ENCODE data around the gene PSMF1.

The PSMF1 gene

DNA sequence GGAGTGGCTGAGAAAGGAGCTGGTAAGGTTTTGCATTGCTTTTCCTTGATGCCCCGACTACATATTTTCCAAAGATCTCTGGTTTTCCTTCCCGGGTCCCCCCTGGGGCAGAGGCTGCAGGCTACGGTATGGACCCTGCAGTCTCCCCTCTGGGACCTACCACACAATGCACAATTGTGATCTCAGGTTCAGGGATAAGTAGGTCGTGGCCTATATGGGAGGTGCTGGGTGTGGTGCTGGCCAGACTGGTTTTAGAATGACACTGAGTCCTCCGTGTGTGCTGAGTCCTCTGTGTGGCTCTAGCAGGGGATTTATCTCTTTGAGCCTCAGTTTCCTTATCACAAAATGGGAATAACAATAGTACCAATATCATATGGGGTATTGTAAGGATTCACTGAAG, 85.2 kb downstream of the PSMF1 start:
- DNase-seq (ENCODE audit: low spot score), result no peak
- H3K9me3 ChIP-seq (ENCODE audit: severe bottlenecking), result no peaks in the 10 kb centered on the region

DNA sequence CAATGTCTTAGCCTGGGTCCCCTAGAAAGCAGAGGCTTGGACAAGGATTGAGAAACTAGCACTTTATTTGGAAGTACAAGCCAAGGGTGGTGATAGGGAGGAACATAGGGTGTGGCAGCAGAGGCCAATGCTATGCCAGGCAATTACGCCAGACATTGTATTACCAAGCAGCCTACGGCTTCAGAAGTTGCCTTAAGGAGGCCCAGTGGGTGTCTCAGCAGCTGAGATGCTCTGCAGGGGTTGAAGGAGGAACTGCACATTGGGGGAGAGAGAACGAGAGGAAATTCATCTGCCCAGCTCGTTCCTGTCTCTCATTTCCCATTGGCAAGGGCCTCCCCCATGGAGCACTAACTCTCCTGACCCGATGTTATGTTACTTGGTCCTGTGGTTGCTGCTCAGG, 85.7 kb downstream of the PSMF1 start:
- TF ChIP-seq, protein P1, sequence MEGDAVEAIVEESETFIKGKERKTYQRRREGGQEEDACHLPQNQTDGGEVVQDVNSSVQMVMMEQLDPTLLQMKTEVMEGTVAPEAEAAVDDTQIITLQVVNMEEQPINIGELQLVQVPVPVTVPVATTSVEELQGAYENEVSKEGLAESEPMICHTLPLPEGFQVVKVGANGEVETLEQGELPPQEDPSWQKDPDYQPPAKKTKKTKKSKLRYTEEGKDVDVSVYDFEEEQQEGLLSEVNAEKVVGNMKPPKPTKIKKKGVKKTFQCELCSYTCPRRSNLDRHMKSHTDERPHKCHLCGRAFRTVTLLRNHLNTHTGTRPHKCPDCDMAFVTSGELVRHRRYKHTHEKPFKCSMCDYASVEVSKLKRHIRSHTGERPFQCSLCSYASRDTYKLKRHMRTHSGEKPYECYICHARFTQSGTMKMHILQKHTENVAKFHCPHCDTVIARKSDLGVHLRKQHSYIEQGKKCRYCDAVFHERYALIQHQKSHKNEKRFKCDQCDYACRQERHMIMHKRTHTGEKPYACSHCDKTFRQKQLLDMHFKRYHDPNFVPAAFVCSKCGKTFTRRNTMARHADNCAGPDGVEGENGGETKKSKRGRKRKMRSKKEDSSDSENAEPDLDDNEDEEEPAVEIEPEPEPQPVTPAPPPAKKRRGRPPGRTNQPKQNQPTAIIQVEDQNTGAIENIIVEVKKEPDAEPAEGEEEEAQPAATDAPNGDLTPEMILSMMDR (IDR thresholded peaks at IDR 0.05; ENCODE audit: poor library complexity, severe bottlenecking), result no peak
- ATAC-seq (ENCODE audit: low read depth), result 0 out of 3 replicates have a peak, but pooled peaks have one; percentile 21

More for the DNA sequence above, 85.2 kb downstream of the PSMF1 start:
- TF ChIP-seq, protein P1 (IDR thresholded peaks at IDR 0.05; ENCODE audit: poor library complexity, severe bottlenecking), result no peak
- no peaks in the 10 kb centered on the region for H3K4me1 ChIP-seq (ENCODE audit: insufficient read depth, poor library complexity, severe bottlenecking)
- no peaks in the 10 kb centered on the region for H3K36me3 ChIP-seq (ENCODE audit: low read depth)
- H3K4me3 ChIP-seq (ENCODE audit: severe bottlenecking), result no peak overlapping the region
- H3K27me3 ChIP-seq (ENCODE audit: insufficient read depth, poor library complexity, severe bottlenecking), result no peaks in the 10 kb centered on the region
- no peak for ATAC-seq (ENCODE audit: low read depth)
- no peak overlapping the region for H3K27ac ChIP-seq (ENCODE audit: poor library complexity, severe bottlenecking)

DNA sequence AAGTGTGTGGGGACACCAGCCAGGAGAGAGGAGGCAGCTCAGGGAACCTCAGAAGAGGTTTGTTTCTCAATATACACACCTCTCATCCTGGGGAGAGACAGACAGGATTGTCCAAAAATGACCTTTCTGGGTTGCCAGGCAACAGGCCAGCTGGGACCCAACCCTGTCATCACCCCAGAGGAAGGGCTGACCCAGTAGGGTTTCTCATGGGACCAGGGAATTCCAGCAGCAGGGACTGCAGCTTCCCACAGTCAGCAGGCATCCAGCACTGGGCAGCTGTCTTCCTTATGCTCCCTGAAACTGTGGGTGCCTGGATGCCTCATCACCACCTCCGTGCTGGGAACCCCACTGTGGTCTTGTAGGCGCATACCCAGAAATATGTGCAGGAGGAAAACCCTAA, 86.2 kb downstream of the PSMF1 start:
- Histone ChIP-seq H3K4me3 (ENCODE audit: severe bottlenecking) (no peak overlapping the region), H3K27ac (ENCODE audit: poor library complexity, severe bottlenecking) (no peak overlapping the region), H3K4me1 (ENCODE audit: insufficient read depth, poor library complexity, severe bottlenecking) (no peaks in the 10 kb centered on the region), H3K36me3 (ENCODE audit: low read depth) (no peaks in the 10 kb centered on the region), H3K27me3 (ENCODE audit: insufficient read depth, poor library complexity, severe bottlenecking) (no peaks in the 10 kb centered on the region), H3K9me3 (ENCODE audit: severe bottlenecking) (no peaks in the 10 kb centered on the region)
- ATAC-seq (ENCODE audit: low read depth), result no peak
- TF ChIP-seq, protein P1 (IDR thresholded peaks at IDR 0.05; ENCODE audit: poor library complexity, severe bottlenecking), result no peak
- DNase-seq (ENCODE audit: low spot score), result no peak

More for the DNA sequence above, 85.7 kb downstream of the PSMF1 start:
- Histone ChIP-seq H3K9me3 (ENCODE audit: severe bottlenecking) (no peaks in the 10 kb centered on the region), H3K27ac (ENCODE audit: poor library complexity, severe bottlenecking) (no peak overlapping the region), H3K27me3 (ENCODE audit: insufficient read depth, poor library complexity, severe bottlenecking) (no peaks in the 10 kb centered on the region), H3K4me1 (ENCODE audit: insufficient read depth, poor library complexity, severe bottlenecking) (no peaks in the 10 kb centered on the region), H3K4me3 (ENCODE audit: severe bottlenecking) (no peak overlapping the region), H3K36me3 (ENCODE audit: low read depth) (no peaks in the 10 kb centered on the region)
- DNase-seq (ENCODE audit: low spot score), result no peak

DNA sequence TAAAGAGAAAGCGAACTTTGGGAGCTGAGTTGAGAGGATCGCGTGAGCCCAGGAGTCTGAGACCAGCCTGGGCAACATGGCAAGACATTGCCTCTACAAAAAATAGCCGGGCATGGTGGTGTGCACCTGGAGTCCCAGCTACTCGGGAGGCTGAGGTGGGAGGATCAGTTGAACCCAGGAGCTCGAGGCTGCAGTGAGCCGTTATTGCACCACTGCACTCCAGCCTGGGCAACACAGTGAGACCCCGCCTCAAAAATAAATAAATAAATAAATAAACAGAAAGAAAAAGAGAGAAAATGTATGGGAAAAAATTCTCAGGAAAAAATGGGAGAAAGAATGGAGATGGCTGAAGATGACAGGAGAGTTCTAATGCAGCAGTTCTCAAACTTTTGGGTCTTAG, 87.4 kb downstream of the PSMF1 start:
- Histone ChIP-seq H3K4me3 (ENCODE audit: severe bottlenecking) (no peak overlapping the region), H3K4me1 (ENCODE audit: insufficient read depth, poor library complexity, severe bottlenecking) (no peaks in the 10 kb centered on the region), H3K27me3 (ENCODE audit: insufficient read depth, poor library complexity, severe bottlenecking) (no peaks in the 10 kb centered on the region), H3K36me3 (ENCODE audit: low read depth) (no peaks in the 10 kb centered on the region), H3K9me3 (ENCODE audit: severe bottlenecking) (no peaks in the 10 kb centered on the region), H3K27ac (ENCODE audit: poor library complexity, severe bottlenecking) (no peak overlapping the region)
- TF ChIP-seq, protein P1 (IDR thresholded peaks at IDR 0.05; ENCODE audit: poor library complexity, severe bottlenecking), result no peak
- no peak for DNase-seq (ENCODE audit: low spot score)
- ATAC-seq (ENCODE audit: low read depth), result no peak

DNA sequence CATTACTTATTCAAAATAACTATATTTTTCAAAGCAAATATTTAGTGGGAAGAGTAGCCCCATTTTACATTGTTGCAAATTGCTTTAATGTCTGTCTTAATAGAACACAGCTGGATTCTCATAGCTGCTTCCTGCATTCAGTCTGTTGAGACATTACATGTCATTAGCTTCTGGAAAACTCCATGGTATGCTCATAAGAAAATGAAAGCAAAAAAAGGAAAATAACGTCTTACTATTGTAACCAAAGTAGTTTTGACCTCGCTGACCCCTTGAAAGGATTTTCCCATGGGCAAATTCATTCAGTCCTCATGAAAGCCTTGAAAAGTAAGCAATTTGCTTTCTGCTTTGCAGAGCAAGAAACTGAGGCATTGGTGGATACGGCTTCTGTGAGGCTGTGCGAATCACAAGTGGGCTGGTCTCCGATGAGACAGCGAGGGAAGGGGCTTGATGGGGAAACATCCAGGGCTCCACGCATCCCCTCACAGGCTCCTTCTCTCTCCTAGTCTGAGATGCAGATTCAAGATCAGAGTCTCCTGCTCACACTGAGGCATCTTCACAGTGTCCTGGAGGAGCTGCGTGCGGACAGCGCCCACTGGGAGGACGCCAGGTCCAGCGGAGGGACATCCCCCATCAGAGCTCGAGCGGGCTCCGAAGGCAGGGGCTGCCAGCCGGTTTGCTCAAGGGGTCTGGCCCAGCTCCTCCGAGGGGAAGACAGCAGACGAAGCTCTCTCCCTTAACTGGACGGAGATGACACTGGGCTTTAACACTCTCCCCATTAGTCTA, 88.2 kb downstream of the PSMF1 start:
- H3K36me3 ChIP-seq (ENCODE audit: low read depth), result no peaks in the 10 kb centered on the region
- H3K4me1 ChIP-seq (ENCODE audit: insufficient read depth, poor library complexity, severe bottlenecking), result no peaks in the 10 kb centered on the region
- no peak overlapping the region for H3K4me3 ChIP-seq (ENCODE audit: severe bottlenecking)
- TF ChIP-seq, protein P1 (IDR thresholded peaks at IDR 0.05; ENCODE audit: poor library complexity, severe bottlenecking), result no peak
- no peaks in the 10 kb centered on the region for H3K9me3 ChIP-seq (ENCODE audit: severe bottlenecking)
- no peak overlapping the region for H3K27ac ChIP-seq (ENCODE audit: poor library complexity, severe bottlenecking)
- DNase-seq (ENCODE audit: low spot score) (no peak), ATAC-seq (ENCODE audit: low read depth) (no peak)
- H3K27me3 ChIP-seq (ENCODE audit: insufficient read depth, poor library complexity, severe bottlenecking), result no peaks in the 10 kb centered on the region
